ENCODE results near the gene NT5C1A. TPM values are rescaled to one million over a fixed set of nuclear protein-coding genes. Genes with fewer than 3 reads are reported as not detected.

The NT5C1A gene
- total RNA-seq, 1 donor from 2014 or later: not detected

GRCh38 chr1:39637361-39637760, 34.5 kb downstream of the NT5C1A start:
- no peaks in the 10 kb centered on the region for H3K9me3 ChIP-seq
- peaks cover 0 to under 1% of the 10 kb centered on the region in 2 donors for H3K36me3 ChIP-seq
- peak overlapping the region; percentile 96 to 98 for H3K27ac ChIP-seq
- peaks cover 7 to 26% of the 10 kb centered on the region in 2 donors for H3K4me1 ChIP-seq
- peak overlapping the region; percentile 76 to 83 for H3K4me3 ChIP-seq
- TF ChIP-seq CTCF (IDR thresholded peaks at IDR 0.05): no peak
- no peaks in the 10 kb centered on the region for H3K27me3 ChIP-seq
- no peak for DNase-seq (ENCODE audit: low spot score in 2 of 2)
- intact Hi-C loops (cut with DNase I): loop anchor here (10.0 kb wide), 1 partner anchor 397 kb away; no protein-coding TSS in a partner anchor

GRCh38 chr1:39635871-39636210, 36.1 kb downstream of the NT5C1A start:
- DNase-seq (ENCODE audit: low spot score in 2 of 2): no peak
- no peaks in the 10 kb centered on the region for H3K27me3 ChIP-seq
- peaks cover 7 to 18% of the 10 kb centered on the region in 2 donors for H3K4me1 ChIP-seq
- H3K9me3 ChIP-seq: no peaks in the 10 kb centered on the region
- intact Hi-C loops (cut with DNase I): loop anchor here (10.0 kb wide), 1 partner anchor 399 kb away; no protein-coding TSS in a partner anchor
- H3K4me3 ChIP-seq: peak overlapping the region; percentile 18 to 83
- peaks cover 12 to 15% of the 10 kb centered on the region in 2 donors for H3K36me3 ChIP-seq
- TF ChIP-seq CTCF (IDR thresholded peaks at IDR 0.05): no peak
- H3K27ac ChIP-seq: peak overlapping the region; percentile 96 to 98

- peak overlapping the region; percentile 18 to 83 for H3K4me3 ChIP-seq
- H3K36me3 ChIP-seq: peaks cover 17 to 20% of the 10 kb centered on the region in 2 donors
- no peaks in the 10 kb centered on the region for H3K9me3 ChIP-seq
- no peak for DNase-seq (ENCODE audit: low spot score in 2 of 2)
- no peaks in the 10 kb centered on the region for H3K27me3 ChIP-seq
- peaks cover 7 to 17% of the 10 kb centered on the region in 2 donors for H3K4me1 ChIP-seq
- peak overlapping the region; percentile 96 to 98 for H3K27ac ChIP-seq
- TF ChIP-seq CTCF (IDR thresholded peaks at IDR 0.05): no peak
- intact Hi-C loops (cut with DNase I): loop anchor here (10.0 kb wide), 1 partner anchor 399 kb away; no protein-coding TSS in a partner anchor
Observed at GRCh38 chr1:39635205-39635870, 36.6 kb downstream of the NT5C1A start.

GRCh38 chr1:39633422-39633821, 38.5 kb downstream of the NT5C1A start:
- DNase-seq (ENCODE audit: low spot score in 2 of 2): no peak

GRCh38 chr1:39632682-39633417, 39.1 kb downstream of the NT5C1A start:
- Histone ChIP-seq H3K27me3 (no peaks in the 10 kb centered on the region), H3K4me1 (peaks cover 7 to 14% of the 10 kb centered on the region in 2 donors), H3K4me3 (peak overlapping the region; percentile 41 to 83), H3K9me3 (no peaks in the 10 kb centered on the region), H3K36me3 (peaks cover 38 to 42% of the 10 kb centered on the region in 2 donors), H3K27ac (peak overlapping the region; percentile 96 to 98)
- no peak for TF ChIP-seq CTCF (IDR thresholded peaks at IDR 0.05)
- DNase-seq (ENCODE audit: low spot score in 2 of 2): peak in 1 of 2 donors; percentile 89
- intact Hi-C loops (cut with DNase I): loop anchor here (10.0 kb wide), 1 partner anchor 402 kb away; no protein-coding TSS in a partner anchor

More at GRCh38 chr1:39633422-39633821, 38.5 kb downstream of the NT5C1A start:
- Histone ChIP-seq H3K36me3 (peaks cover 36 to 37% of the 10 kb centered on the region in 2 donors), H3K27ac (peak overlapping the region; percentile 96 to 98), H3K9me3 (no peaks in the 10 kb centered on the region), H3K4me1 (peaks cover 7 to 14% of the 10 kb centered on the region in 2 donors), H3K27me3 (no peaks in the 10 kb centered on the region), H3K4me3 (peak overlapping the region; percentile 41 to 83)
- no peak for TF ChIP-seq CTCF (IDR thresholded peaks at IDR 0.05)
- intact Hi-C loops (cut with DNase I): loop anchor here (10.0 kb wide), 1 partner anchor 401 kb away; no protein-coding TSS in a partner anchor

All from ascending aorta (tissue), 2 donors.